Lower leg skin (tissue), 4 donors: Measurements from ENCODE around the gene NEB. TPM values are rescaled to one million over a fixed set of nuclear protein-coding genes. Genes with fewer than 3 reads are reported as not detected.

ENCODE experiments used
- DNase-seq, 2 donors: peaks; one replicate each; pipeline ENCODE4 v3.0.0-alpha.2; 2019; ENCODE audit warnings: low spot score in 2 of 2
- H3K4me3 ChIP-seq: fragments of 200-600 bp; sonication (generic); 2 replicates; pipeline ENCODE4 v1.5.1; 2017; ENCODE audit warnings: mild to moderate bottlenecking, low read depth; ENCODE audit not compliant: poor library complexity, severe bottlenecking
- POLR2A ChIP-seq, 2 donors: fragments of 450-650 bp; IDR thresholded peaks; one replicate each; pipeline ENCODE4 v1.6.1; 2016 to 2017; ENCODE audit warnings: antibody characterized with exemption in 2 of 2, mild to moderate bottlenecking in 1 of 2, moderate library complexity in 1 of 2
- WGBS, 2 donors: methylation state at CpG; one replicate each; pipeline ENCODE4 v1.1.5; 2018; 5-methylcytosine and 5-hydroxymethylcytosine counted together
- intact Hi-C: fragments of 100-400 bp; cut with DNase I; formaldehyde crosslinking; loops from one replicate; pipeline ENCODE4 v1.15.0; 2023; ENCODE audit warnings: low total_unique reads
- total RNA-seq, 4 donors: library from RNA; depleted of rRNA; stranded (reverse); fragments of >200 nt; gene quantifications; one replicate each; pipeline ENCODE4 v1.1.0, GENCODE V29; 2016
- TF ChIP-seq, protein P1 (sequence below), 3 donors: fragments of 450-650 bp; IDR thresholded peaks; one replicate each; pipeline ENCODE4 v1.5.1; 2016; ENCODE audit warnings: antibody characterized with exemption in 3 of 3, mild to moderate bottlenecking in 3 of 3, moderate library complexity in 2 of 3

NEB gene
- total RNA-seq, 4 donors from 2014 or later, result 4.7 to 15.6 (median 6.9) TPM

DNA sequence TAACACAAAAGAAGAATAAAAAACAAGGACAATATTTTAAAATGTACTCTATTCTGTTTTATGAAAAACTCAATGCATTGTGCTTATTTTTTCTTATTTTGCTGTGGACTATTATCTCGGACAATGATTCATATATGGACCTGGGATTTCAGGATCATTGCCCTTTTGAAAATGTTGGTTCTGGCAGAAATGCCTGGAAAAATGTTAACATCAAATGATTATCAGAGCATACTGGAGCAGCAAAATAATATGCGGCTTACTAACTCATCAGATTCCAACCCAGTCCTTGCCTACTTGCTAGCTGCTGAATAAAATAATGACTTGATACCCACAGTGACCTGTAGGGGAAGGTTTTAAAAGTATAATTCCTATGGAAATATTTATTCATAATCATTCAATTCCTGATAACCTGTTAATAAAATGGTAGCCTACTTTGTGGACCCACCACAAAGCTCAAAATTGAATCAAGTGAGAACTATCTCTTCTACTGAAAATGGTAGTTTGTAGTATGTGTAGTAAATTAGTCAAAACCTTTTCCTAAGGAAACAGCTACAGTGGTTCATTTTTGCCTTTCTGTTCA is 117.4 kb downstream of the NEB start:
- no peak for DNase-seq
- 77 to 85% methylated on average over 2 of the region's 2 CpGs for WGBS, 2 donors
- intact Hi-C loops, result no loop called here
- no peak for TF ChIP-seq POLR2A (IDR thresholded peaks at IDR 0.05)
- TF ChIP-seq, protein P1, sequence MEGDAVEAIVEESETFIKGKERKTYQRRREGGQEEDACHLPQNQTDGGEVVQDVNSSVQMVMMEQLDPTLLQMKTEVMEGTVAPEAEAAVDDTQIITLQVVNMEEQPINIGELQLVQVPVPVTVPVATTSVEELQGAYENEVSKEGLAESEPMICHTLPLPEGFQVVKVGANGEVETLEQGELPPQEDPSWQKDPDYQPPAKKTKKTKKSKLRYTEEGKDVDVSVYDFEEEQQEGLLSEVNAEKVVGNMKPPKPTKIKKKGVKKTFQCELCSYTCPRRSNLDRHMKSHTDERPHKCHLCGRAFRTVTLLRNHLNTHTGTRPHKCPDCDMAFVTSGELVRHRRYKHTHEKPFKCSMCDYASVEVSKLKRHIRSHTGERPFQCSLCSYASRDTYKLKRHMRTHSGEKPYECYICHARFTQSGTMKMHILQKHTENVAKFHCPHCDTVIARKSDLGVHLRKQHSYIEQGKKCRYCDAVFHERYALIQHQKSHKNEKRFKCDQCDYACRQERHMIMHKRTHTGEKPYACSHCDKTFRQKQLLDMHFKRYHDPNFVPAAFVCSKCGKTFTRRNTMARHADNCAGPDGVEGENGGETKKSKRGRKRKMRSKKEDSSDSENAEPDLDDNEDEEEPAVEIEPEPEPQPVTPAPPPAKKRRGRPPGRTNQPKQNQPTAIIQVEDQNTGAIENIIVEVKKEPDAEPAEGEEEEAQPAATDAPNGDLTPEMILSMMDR (IDR thresholded peaks at IDR 0.05), result no peak
- no peak overlapping the region for H3K4me3 ChIP-seq

DNA sequence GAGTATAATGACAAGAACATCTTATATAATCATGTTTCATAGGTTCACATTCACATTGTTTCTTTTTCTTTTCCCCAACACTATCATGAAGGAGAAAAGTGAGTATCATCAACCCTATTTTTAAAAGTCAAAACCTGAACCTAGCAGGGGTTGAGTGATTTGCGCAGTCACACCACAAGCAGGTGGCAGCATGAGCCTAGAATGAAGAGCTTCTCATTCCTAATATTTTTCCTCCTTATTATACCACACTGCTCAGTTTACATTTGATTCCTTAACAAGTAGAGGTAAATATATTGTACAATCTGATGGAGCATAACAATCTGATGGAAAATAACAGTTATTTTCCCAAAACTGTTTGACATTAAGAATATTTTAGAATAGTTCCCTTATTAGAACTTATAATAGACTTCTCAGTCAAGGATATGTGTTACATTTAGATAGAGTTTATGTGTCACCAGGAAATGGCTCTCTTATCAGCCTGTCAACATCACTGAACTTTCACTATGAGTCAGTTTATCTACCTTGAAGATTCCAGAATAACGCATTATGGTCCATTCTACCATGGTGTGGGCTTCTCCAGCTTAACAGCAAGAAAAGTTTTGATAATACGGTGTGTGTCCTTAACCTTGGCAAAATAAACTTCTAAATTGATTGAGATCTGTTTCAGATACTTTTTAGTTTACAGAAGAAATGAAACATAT is 119.5 kb downstream of the NEB start:
- TF ChIP-seq POLR2A (IDR thresholded peaks at IDR 0.05), result no peak
- TF ChIP-seq, protein P1 (IDR thresholded peaks at IDR 0.05), result no peak
- DNase-seq, result no peak
- no peak overlapping the region for H3K4me3 ChIP-seq
- intact Hi-C loops, result no loop called here
- WGBS, 2 donors, result 85 to 89% methylated on average over 3 of the region's 3 CpGs

DNA sequence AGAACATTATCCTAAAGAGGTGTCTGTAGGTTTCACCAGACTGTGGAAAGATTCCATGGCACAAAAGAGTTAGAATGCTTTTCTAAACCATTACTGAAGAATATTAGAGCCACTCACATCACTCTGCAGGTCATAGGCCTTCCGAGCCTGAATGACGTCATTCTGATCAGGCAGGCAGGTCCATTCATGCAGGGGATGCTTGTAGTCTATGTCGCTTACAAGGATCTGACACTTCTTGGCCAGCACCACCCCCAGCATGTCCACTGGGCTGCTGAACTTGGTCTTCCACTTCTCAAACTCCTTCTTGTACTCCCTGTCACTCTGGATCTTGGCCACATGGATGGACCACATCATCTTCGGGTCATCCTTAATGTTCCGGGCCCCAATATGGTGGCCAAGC is 120.1 kb downstream of the NEB start:
- no peak for TF ChIP-seq POLR2A (IDR thresholded peaks at IDR 0.05)
- TF ChIP-seq, protein P1 (IDR thresholded peaks at IDR 0.05), result no peak
- DNase-seq, result no peak
- intact Hi-C loops, result no loop called here
- WGBS, 2 donors, result 85% methylated on average over 5 of the region's 5 CpGs
- no peak overlapping the region for H3K4me3 ChIP-seq

DNA sequence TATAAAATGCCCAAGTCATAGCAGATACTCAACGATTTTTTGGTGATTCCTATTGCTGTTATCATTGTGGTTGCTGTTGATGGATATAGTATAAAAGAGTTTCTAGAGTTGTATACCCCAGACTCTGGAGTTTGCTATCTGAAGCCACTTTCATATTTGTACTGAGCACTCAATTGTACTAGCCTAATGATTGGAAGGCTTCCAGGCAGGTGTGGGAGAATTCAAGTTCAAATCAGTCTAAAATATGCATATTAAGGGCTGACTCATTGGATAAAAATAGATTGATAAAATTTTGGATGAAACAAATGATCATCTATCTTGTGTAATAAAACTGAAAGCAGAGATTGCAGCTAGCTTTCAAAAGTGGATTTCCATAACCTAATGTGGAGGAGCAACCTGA is 122.9 kb downstream of the NEB start:
- intact Hi-C loops, result no loop called here
- TF ChIP-seq, protein P1 (IDR thresholded peaks at IDR 0.05), result no peak
- no peak for TF ChIP-seq POLR2A (IDR thresholded peaks at IDR 0.05)
- DNase-seq, result no peak
- 41 to 62% methylated on average over 1 of the region's 1 CpG for WGBS, 2 donors
- H3K4me3 ChIP-seq, result no peak overlapping the region

DNA sequence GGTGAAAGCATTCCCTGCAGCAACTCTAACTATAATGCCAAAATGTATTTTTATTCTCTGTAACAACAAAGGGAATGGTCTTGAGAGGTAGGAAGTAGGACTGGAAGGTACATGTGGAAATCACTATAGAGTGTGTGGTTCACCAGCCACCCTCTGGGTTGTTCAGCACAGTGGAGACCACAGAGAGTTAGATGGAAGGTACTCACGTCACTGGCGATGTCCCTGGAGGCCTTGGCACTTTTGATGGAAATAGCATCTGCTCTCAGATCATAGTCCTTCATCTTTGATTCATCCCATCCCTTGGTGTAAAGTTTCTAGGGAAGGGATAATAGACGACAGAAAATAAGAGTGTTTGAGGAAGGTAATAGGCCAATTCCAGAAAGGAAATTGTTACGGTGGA is 124.0 kb downstream of the NEB start:
- intact Hi-C loops, result no loop called here
- H3K4me3 ChIP-seq, result no peak overlapping the region
- 56 to 57% methylated on average over 4 of the region's 4 CpGs for WGBS, 2 donors
- no peak for DNase-seq
- TF ChIP-seq POLR2A (IDR thresholded peaks at IDR 0.05), result no peak
- TF ChIP-seq, protein P1 (IDR thresholded peaks at IDR 0.05), result no peak
